NCI-H446 (cell line): Measurements from ENCODE around the gene FADS6.

Experiments used
- DNase-seq, 2 experiments: peaks; one replicate each; lab custom pipeline; 2025; lab: John Stamatoyannopoulos, UW

Gene FADS6

GRCh38 chr17:74831444-74832146 is 61.8 kb downstream of the FADS6 start:
- peak; percentile 84 to 93 for DNase-seq

DNA sequence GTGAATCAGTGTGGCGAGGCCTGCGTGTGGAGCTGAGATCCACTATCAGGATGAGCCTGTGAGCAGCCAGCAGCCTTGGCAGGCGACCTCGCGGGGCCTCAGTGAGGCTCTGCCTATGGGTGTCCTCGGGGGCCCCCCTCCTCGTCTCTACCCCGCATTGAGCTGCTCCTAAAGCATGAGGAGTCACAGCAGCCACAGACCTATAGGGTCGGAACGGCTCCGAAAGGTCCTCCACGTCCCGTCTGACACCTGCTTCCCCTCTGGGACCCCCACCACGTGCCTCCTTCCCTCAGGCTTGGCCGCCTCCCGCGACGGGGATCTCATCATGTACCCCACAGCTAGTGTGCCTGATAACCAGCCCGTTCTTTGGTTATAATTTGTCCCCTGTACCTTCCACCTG is 62.6 kb downstream of the FADS6 start:
- no peak for DNase-seq

DNA sequence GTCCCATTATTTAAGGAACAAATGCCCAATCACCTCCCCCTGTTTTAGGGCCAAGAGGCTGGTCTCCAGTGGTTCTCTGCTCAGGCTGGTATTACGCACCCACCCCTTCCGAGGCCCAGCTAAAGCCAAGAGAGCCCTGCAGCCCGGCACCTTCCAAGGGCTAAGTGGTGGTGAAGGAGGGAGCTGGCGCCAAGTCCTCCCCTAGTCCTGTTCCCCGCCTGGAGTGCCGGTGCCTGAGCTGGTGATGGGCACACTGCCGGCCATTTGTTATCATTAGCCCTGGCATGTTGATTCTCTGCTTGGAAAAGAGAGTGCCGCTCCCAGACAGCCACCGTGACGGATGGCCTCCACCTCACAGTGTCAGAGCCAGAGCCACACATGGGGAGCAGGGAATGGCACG is 65.6 kb downstream of the FADS6 start:
- DNase-seq = peak; percentile 69 to 83
